ENCODE results near the gene ZMYND8. TPM values are rescaled to one million over a fixed set of nuclear protein-coding genes. Genes with fewer than 3 reads are reported as not detected.

ZMYND8 gene
- total RNA-seq, 2 experiments from 2014 or later, result 30.3 to 33.0 TPM

DNA sequence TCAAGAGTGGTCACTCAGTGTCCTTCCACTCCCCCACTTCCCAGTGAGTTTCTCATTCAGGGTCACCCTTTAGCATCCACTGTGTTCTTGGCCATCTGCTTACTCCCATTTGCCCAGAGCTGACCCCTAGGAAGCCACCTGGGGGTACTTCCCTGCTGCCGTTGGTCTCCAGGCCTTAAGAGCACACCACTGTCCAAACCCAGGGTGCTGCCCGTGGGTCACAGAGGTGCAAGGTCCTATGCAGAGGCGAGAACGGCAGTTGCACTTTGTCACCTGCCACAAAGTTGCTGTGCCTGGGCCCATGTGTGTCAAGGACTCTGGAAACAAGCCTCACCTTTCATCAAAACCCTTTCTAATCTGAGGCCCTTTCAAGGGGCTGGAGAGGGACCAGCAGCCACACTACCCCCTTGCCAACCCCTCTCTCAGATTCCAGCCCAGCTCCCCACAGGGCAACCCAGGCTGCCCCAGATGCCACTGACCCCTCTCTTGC is 191.1 kb downstream of the ZMYND8 start:
- no peaks in the 10 kb centered on the region for H3K36me3 Mint-ChIP-seq (ENCODE audit: low read depth)
- no peaks in the 10 kb centered on the region for H3K9me3 Mint-ChIP-seq
- intact Hi-C loops (cut with micrococcal nuclease), result no loop called here
- no peaks in the 10 kb centered on the region for H3K4me1 Mint-ChIP-seq (ENCODE audit: low read depth)
- CTCF ChIA-PET, result interaction anchor here (1.0 kb wide), 1 partner anchor 125 kb away, joined by 6 read pairs; no protein-coding TSS in a partner anchor
- no peak overlapping the region for H3K27ac Mint-ChIP-seq
- peaks cover 1% of the 10 kb centered on the region for H3K27me3 Mint-ChIP-seq (ENCODE audit: low read depth)
- H3K4me3 Mint-ChIP-seq, result no peak overlapping the region
- DNase-seq, result no peak

DNA sequence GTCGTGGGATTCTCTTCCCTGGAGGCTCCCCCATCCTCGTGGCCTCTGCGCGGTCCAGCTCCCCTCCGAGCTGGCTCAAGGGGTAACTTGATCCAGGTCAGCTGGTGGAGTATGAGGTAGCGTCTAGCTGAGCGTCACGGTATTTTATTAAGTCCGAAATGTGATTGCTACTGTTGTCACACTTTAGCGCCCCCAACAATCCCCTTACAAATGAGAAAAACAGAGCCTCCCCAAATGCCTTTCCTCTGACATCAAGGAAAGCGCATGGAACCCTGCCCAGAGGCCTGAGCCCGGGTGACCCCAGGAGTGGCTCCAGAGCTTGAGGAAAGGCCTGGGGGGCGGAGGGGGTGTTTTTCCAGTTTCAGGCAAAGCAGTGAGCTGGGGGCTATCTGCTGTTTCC is 192.4 kb downstream of the ZMYND8 start:
- no peak for DNase-seq
- peaks cover 1% of the 10 kb centered on the region for H3K27me3 Mint-ChIP-seq (ENCODE audit: low read depth)
- no peaks in the 10 kb centered on the region for H3K4me1 Mint-ChIP-seq (ENCODE audit: low read depth)
- H3K36me3 Mint-ChIP-seq (ENCODE audit: low read depth), result no peaks in the 10 kb centered on the region
- CTCF ChIA-PET, result interaction anchor here (0.6 kb wide), 1 partner anchor 8 kb away, joined by 3 read pairs; no protein-coding TSS in a partner anchor
- no peaks in the 10 kb centered on the region for H3K9me3 Mint-ChIP-seq
- intact Hi-C loops (cut with micrococcal nuclease), result no loop called here
- H3K4me3 Mint-ChIP-seq, result no peak overlapping the region
- no peak overlapping the region for H3K27ac Mint-ChIP-seq

DNA sequence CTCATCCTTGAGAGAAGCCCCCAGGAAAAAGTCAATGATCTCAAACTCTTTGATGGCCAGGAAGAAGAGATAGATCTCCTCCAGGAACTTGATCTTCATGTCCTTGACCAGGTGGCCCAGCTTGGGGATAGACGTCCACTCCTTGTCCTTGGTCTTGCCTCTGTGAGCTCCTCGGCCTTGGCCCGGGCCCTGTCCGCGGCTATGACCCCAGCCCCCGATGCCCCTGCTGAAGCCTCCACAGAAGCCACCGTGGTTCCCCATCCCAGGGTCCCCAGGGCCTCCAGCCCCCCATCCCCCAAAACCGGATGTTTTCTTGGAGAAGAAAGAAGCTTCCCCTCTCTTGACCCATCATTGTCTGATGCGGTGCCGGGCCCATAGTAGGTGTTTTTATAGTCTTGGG is 195.1 kb downstream of the ZMYND8 start:
- CTCF ChIA-PET, result interaction anchor here (1.1 kb wide), 1 partner anchor 10 kb away, joined by 4 read pairs; no protein-coding TSS in a partner anchor
- intact Hi-C loops (cut with micrococcal nuclease), result no loop called here
- H3K36me3 Mint-ChIP-seq (ENCODE audit: low read depth), result no peaks in the 10 kb centered on the region
- H3K4me3 Mint-ChIP-seq, result no peak overlapping the region
- H3K4me1 Mint-ChIP-seq (ENCODE audit: low read depth), result no peaks in the 10 kb centered on the region
- no peak for DNase-seq
- no peaks in the 10 kb centered on the region for H3K9me3 Mint-ChIP-seq
- H3K27me3 Mint-ChIP-seq (ENCODE audit: low read depth), result no peaks in the 10 kb centered on the region
- no peak overlapping the region for H3K27ac Mint-ChIP-seq

DNA sequence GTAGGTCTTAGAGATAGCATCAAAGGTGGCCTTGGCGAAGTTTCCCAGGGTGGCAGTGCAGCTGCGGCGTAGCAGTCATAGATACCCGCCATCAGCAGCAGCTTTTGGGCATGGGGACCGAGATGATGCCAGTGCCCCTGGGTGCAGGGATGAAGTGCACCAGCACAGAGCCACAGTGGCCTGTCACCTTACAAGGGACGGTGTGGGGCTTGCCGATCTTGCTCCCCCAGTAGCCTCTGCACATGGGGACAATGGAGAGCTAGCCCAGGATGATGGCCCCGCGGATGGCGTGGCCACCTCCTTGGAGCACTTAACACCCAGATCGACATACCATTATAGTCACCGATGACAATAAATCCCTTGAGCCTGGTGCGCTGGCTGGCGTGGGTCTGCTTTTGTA is 195.5 kb downstream of the ZMYND8 start:
- Mint-ChIP-seq H3K4me1 (ENCODE audit: low read depth) (no peaks in the 10 kb centered on the region), H3K36me3 (ENCODE audit: low read depth) (no peaks in the 10 kb centered on the region), H3K9me3 (no peaks in the 10 kb centered on the region), H3K27me3 (ENCODE audit: low read depth) (no peaks in the 10 kb centered on the region), H3K4me3 (no peak overlapping the region), H3K27ac (no peak overlapping the region)
- no peak for DNase-seq
- intact Hi-C loops (cut with micrococcal nuclease), result no loop called here
- CTCF ChIA-PET, result no interaction called here

- H3K4me1 Mint-ChIP-seq (ENCODE audit: low read depth), result no peaks in the 10 kb centered on the region
- peaks cover 3% of the 10 kb centered on the region for H3K27me3 Mint-ChIP-seq (ENCODE audit: low read depth)
- H3K9me3 Mint-ChIP-seq, result no peaks in the 10 kb centered on the region
- no peak overlapping the region for H3K27ac Mint-ChIP-seq
- intact Hi-C loops (cut with micrococcal nuclease), result no loop called here
- no peaks in the 10 kb centered on the region for H3K36me3 Mint-ChIP-seq (ENCODE audit: low read depth)
- DNase-seq, result no peak
- H3K4me3 Mint-ChIP-seq, result no peak overlapping the region
- CTCF ChIA-PET, result no interaction called here
These were observed 196.3 kb downstream of the ZMYND8 start for GRCh38 chr20:47160240-47160639.

Small RNAs within 50 kb of the gene (microRNA-seq; reads per million reads assigned to microRNA genes)
- not detected for gene MIR3616 (ENCODE audit: borderline microRNAs expressed, borderline replicate concordance)

Other genes with a start within 250 kb of the ZMYND8 start
- gene NCOA3, start 145.2 kb upstream of the ZMYND8 start, total RNA-seq, result 10 to 100 TPM; 48.3 to 53.2 TPM